Activated CD8-positive, alpha-beta memory T cell treated with anti-CD3 and anti-CD28 coated beads, Interleukin-2, amount 10 ng/mL, durations not matched to agents 7 days and 5 days (primary cell): ENCODE measurements around the gene TUBB2A. TPM values are rescaled to one million over a fixed set of nuclear protein-coding genes. Genes with fewer than 3 reads are reported as not detected.
"Not testable (repeated sequence)": the region's sequence is repeated elsewhere in the genome, so short reads cannot be mapped to it uniquely, and the experiment has no call there.

Source experiments
- ATAC-seq: fragments of 150-1000 bp; cut with Tn5 transposase; one replicate; pipeline ENCODE4 v1.10.0; 2021; ENCODE audit warnings: moderate library complexity
- CTCF ChIA-PET: fragments of 350-600 bp; sonication (Branson Sonifier 250); formaldehyde crosslinking; loops from one replicate; lab custom pipeline; 2021; ENCODE audit warnings: antibody characterized with exemption; lab: Charles Lee
- DNase-seq: peaks from one replicate; pipeline ENCODE4 v3.0.0-alpha.2; 2020
- H3K27ac Mint-ChIP-seq: one replicate; pipeline ENCODE4 v1.8.0; 2021; ENCODE audit warnings: mild to moderate bottlenecking, mixed read lengths
- H3K27me3 Mint-ChIP-seq: one replicate; pipeline ENCODE4 v1.8.0; 2021; ENCODE audit warnings: mixed read lengths
- H3K36me3 Mint-ChIP-seq: one replicate; pipeline ENCODE4 v1.8.0; 2021; ENCODE audit warnings: mild to moderate bottlenecking, mixed read lengths
- H3K4me1 Mint-ChIP-seq: one replicate; pipeline ENCODE4 v1.8.0; 2021; ENCODE audit warnings: mixed read lengths
- H3K4me3 Mint-ChIP-seq: one replicate; pipeline ENCODE4 v1.8.0; 2021; ENCODE audit warnings: mild to moderate bottlenecking, moderate library complexity, mixed read lengths
- H3K9me3 Mint-ChIP-seq: one replicate; pipeline ENCODE4 v1.8.0; 2022; ENCODE audit warnings: low read depth, mixed read lengths
- total RNA-seq, 2 experiments: library from RNA; stranded (reverse); gene quantifications; one replicate each; pipeline ENCODE4 v1.2.3, GENCODE V29; 2021

TUBB2A gene
- total RNA-seq, 2 experiments from 2014 or later, result 1.3 to 2.0 TPM

DNA sequence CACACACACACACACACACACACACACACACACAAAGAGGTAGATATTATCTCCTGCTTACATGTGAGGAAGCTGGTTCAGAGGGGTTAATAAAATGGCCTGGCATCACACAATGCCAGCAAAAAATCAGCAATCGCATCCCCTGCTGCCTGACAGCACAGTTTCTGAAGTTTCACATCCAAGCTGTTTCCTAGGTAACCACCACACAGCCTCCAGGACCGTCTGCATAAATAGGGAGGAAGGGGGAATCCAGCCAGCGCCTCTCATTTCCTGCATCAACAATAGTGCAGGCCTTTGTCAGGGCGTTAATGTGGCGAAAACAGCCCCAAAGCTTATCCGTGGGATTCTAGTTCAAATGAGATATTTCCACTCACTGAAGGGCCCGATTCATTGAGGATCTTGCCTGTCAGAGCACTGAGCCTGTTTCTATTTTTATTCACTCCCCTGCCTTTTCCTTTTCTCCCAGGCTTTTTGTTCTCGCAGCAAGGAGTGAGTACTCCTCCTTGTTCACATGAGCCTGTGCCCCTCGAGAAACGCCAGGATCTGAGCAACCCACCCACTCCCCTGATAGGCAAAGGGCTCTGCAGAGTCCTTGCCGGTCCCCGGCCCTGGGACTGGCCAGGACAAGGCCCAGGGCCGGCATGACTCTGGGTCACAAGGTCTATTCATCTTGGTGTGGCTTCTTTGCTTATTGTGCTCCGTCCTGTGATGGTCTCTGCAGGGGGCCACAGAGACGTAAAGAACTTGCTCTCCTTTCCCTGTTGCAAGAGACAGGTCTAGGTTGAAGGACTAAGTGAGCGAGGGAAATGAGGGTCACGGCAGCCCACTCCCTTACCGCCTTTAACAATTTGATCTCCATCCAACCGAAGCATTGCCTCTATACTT lies 37.4 kb upstream of the TUBB2A start:
- H3K4me1 Mint-ChIP-seq, result no peaks in the 10 kb centered on the region
- H3K4me3 Mint-ChIP-seq, result no peak overlapping the region
- H3K27me3 Mint-ChIP-seq, result peaks cover 12% of the 10 kb centered on the region
- no peak overlapping the region for H3K27ac Mint-ChIP-seq
- CTCF ChIA-PET, result no interaction called here
- no peaks in the 10 kb centered on the region for H3K9me3 Mint-ChIP-seq
- DNase-seq (no peak), ATAC-seq (no peak)
- H3K36me3 Mint-ChIP-seq, result no peaks in the 10 kb centered on the region

DNA sequence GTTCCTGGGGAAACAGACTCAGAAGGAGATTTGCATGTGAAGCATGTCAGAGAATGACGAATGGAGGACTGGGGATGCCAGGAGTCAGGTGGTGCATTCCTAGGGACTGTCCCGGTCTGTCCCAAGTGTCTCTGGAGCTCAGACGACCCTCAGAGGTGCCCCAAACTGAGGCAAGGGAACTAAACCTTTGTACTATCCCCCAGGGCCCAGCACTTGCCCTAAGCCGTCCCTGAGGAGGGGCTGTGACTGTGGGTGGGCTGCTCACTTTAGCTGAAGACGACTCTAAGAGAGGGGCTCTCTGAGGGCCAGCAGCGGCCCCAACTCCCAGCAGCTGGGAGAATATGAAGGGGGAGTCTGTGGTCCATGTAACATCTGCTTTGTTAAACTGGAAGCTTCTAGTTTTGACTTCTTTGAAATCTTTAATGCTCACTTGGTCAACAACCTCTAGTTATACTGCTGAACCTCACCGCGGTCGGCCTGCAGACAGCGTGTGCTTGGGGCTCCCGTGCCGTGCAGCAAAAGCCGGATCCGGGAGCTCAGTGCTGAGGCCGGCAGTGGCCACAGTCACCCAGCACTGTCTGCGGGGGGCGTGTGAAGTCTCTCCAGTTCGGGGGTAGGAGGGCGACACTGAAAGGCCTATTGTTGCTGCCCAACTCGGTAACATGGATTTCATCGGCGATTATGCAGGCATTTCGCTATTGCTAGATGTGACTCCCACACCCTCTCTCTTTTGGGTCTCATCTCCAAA lies 35.9 kb upstream of the TUBB2A start:
- ATAC-seq, result no peak
- H3K27ac Mint-ChIP-seq, result no peak overlapping the region
- no peaks in the 10 kb centered on the region for H3K36me3 Mint-ChIP-seq
- CTCF ChIA-PET, result no interaction called here
- H3K9me3 Mint-ChIP-seq, result no peaks in the 10 kb centered on the region
- H3K4me1 Mint-ChIP-seq, result no peaks in the 10 kb centered on the region
- no peak overlapping the region for H3K4me3 Mint-ChIP-seq
- peaks cover 7% of the 10 kb centered on the region for H3K27me3 Mint-ChIP-seq
- no peak for DNase-seq

DNA sequence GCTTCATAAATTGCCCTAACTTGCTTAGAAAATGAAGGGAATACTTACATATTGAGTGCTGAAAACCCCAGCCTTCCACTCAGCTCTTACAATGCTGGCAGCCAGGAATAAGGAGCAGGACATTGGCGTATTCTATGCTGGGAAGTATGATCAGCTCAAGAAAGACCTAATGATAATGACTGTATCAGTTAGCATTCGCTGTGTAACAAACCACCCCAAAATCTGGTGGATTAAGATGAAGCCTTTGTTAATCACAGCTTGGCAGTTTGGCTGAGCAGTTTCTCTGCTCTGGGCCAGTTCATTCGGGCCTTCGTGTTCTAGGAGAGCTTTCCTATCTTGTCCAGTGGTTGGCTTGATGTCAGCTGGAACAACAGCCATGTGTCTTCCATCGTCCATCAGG lies 33.4 kb upstream of the TUBB2A start:
- Mint-ChIP-seq H3K27ac (no peak overlapping the region), H3K4me3 (no peak overlapping the region), H3K27me3 (peaks cover 21% of the 10 kb centered on the region), H3K9me3 (no peaks in the 10 kb centered on the region), H3K36me3 (no peaks in the 10 kb centered on the region), H3K4me1 (no peaks in the 10 kb centered on the region)
- ATAC-seq (no peak), DNase-seq (no peak)
- CTCF ChIA-PET, result interaction anchor here (1.5 kb wide), 1 partner anchor 13 kb away, joined by 3 read pairs; no protein-coding TSS in a partner anchor

- no peaks in the 10 kb centered on the region for H3K4me1 Mint-ChIP-seq
- peaks cover 27% of the 10 kb centered on the region for H3K27me3 Mint-ChIP-seq
- DNase-seq (no peak), ATAC-seq (no peak)
- H3K9me3 Mint-ChIP-seq, result no peaks in the 10 kb centered on the region
- H3K27ac Mint-ChIP-seq, result no peak overlapping the region
- CTCF ChIA-PET, result interaction anchor here (1.5 kb wide), 1 partner anchor 13 kb away, joined by 3 read pairs; no protein-coding TSS in a partner anchor
- H3K36me3 Mint-ChIP-seq, result no peaks in the 10 kb centered on the region
- no peak overlapping the region for H3K4me3 Mint-ChIP-seq
These were observed 32.7 kb upstream of the TUBB2A start for GRCh38 chr6:3190056-3190455.

- not testable (repeated sequence) for H3K9me3 Mint-ChIP-seq, DNase-seq, ATAC-seq, H3K4me1 Mint-ChIP-seq, H3K4me3 Mint-ChIP-seq, H3K36me3 Mint-ChIP-seq, H3K27ac Mint-ChIP-seq
- CTCF ChIA-PET, result interaction anchor here (1.5 kb wide), 1 partner anchor 14 kb away, joined by 3 read pairs; no protein-coding TSS in a partner anchor
- H3K27me3 Mint-ChIP-seq, result peaks cover 35% of the 10 kb centered on the region
These were observed 31.8 kb upstream of the TUBB2A start for GRCh38 chr6:3189192-3189591.

GRCh38 chr6:3188262-3188661 lies 30.9 kb upstream of the TUBB2A start:
- no peak for ATAC-seq

GRCh38 chr6:3186974-3187382 lies 29.6 kb upstream of the TUBB2A start:
- Mint-ChIP-seq H3K27me3 (peaks cover 42% of the 10 kb centered on the region), H3K27ac (no peak overlapping the region), H3K4me1 (no peaks in the 10 kb centered on the region), H3K4me3 (no peak overlapping the region), H3K36me3 (no peaks in the 10 kb centered on the region), H3K9me3 (no peaks in the 10 kb centered on the region)
- CTCF ChIA-PET, result no interaction called here
- no peak for ATAC-seq
- no peak for DNase-seq

More at GRCh38 chr6:3188262-3188661, 30.9 kb upstream of the TUBB2A start:
- H3K36me3 Mint-ChIP-seq, result no peaks in the 10 kb centered on the region
- no peak for DNase-seq
- H3K9me3 Mint-ChIP-seq, result no peaks in the 10 kb centered on the region
- H3K4me3 Mint-ChIP-seq, result no peak overlapping the region
- peaks cover 39% of the 10 kb centered on the region for H3K27me3 Mint-ChIP-seq
- H3K4me1 Mint-ChIP-seq, result no peaks in the 10 kb centered on the region
- H3K27ac Mint-ChIP-seq, result no peak overlapping the region
- CTCF ChIA-PET, result no interaction called here

- Mint-ChIP-seq H3K9me3 (no peaks in the 10 kb centered on the region), H3K36me3 (no peaks in the 10 kb centered on the region), H3K27ac (no peak overlapping the region), H3K27me3 (peaks cover 42% of the 10 kb centered on the region), H3K4me1 (peaks cover 1% of the 10 kb centered on the region), H3K4me3 (no peak overlapping the region)
- ATAC-seq, result no peak
- no peak for DNase-seq
- CTCF ChIA-PET, result no interaction called here
These were observed 25.7 kb upstream of the TUBB2A start for GRCh38 chr6:3183066-3183465.

DNA sequence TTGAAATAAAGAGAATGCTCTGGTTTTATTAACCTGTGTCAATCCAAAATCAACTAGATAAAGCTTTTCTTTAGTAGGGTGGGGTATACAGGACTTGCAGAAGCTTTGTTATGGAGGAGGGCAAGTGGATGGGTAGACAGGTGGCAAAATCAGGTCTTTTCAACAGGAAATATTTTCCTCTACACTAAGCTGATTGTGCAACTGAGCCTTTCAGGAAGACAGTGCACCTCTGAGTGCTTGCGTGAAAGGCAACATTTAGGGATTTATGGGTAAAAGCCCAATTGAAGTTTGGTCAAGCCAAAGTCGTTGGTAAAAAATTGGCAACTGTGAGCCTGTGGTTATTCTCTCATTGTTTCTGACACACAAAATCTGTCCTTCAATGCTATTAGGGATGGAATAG lies 23.8 kb upstream of the TUBB2A start:
- Mint-ChIP-seq H3K4me3 (no peak overlapping the region), H3K27me3 (peaks cover 32% of the 10 kb centered on the region), H3K27ac (no peak overlapping the region), H3K4me1 (peaks cover 8% of the 10 kb centered on the region), H3K9me3 (no peaks in the 10 kb centered on the region), H3K36me3 (no peaks in the 10 kb centered on the region)
- CTCF ChIA-PET, result no interaction called here
- ATAC-seq, result no peak
- no peak for DNase-seq

DNA sequence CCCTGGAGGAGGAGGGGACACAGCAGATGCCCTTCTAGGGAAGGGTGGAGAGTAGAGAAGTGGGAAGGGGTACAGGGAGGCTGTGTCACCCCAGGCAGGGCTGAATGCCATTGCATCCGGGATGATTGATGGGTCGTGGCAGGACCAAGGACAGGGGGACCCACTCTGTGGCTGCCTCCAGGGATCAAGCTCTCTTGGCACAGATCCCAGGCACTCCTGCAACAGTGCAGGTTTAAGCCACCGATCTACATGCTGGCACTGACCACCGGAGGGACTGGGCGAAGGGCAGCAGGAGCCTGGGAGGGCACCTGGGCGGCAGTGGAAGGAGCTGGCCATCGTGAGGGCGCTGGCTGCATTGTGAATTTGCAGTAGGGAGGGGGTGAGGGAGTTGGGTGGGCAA lies 22.6 kb upstream of the TUBB2A start:
- DNase-seq, H3K9me3 Mint-ChIP-seq, H3K4me1 Mint-ChIP-seq, H3K36me3 Mint-ChIP-seq, H3K27ac Mint-ChIP-seq, CTCF ChIA-PET: not testable (repeated sequence)
- Mint-ChIP-seq H3K27me3 (peaks cover 28% of the 10 kb centered on the region), H3K4me3 (peak overlapping the region; percentile 2)
- peak; percentile 60 for ATAC-seq

GRCh38 chr6:3178666-3179065 lies 21.3 kb upstream of the TUBB2A start:
- ATAC-seq, H3K9me3 Mint-ChIP-seq, H3K36me3 Mint-ChIP-seq, H3K27ac Mint-ChIP-seq, DNase-seq, CTCF ChIA-PET, H3K4me1 Mint-ChIP-seq, H3K4me3 Mint-ChIP-seq: not testable (repeated sequence)
- peaks cover 17% of the 10 kb centered on the region for H3K27me3 Mint-ChIP-seq

GRCh38 chr6:3176562-3177355 lies 19.4 kb upstream of the TUBB2A start:
- Mint-ChIP-seq H3K9me3 (no peaks in the 10 kb centered on the region), H3K27me3 (peaks cover 14% of the 10 kb centered on the region), H3K36me3 (no peaks in the 10 kb centered on the region), H3K4me3 (no peak overlapping the region), H3K27ac (no peak overlapping the region), H3K4me1 (peaks cover 8% of the 10 kb centered on the region)
- peak; percentile 85 for ATAC-seq
- peak; percentile 73 for DNase-seq
- CTCF ChIA-PET, result interaction anchor here (0.5 to 1.0 kb wide), 2 partner anchors 20 to 50 kb away, joined by 3 read pairs; partner anchors contain the start of gene TUBB2A
